22Rv1 (cell line): ENCODE data around the gene APOBEC2.

Experiments used
- H3K27ac ChIP-seq: fragments of 450-650 bp; 2 replicates; pipeline ENCODE4 v1.5.1; 2017
- CTCF ChIP-seq: fragments of 450-650 bp; IDR thresholded peaks from 2 replicates; pipeline ENCODE4 v1.5.1; 2017; ENCODE audit warnings: mild to moderate bottlenecking
- ZFX ChIP-seq: fragments of 450-650 bp; IDR thresholded peaks from 2 replicates; pipeline ENCODE4 v1.6.1; 2017; ENCODE audit warnings: antibody characterized with exemption, borderline replicate concordance

The APOBEC2 gene

GRCh38 chr6:41071923-41072835, 19.2 kb downstream of the APOBEC2 start, which contains the start of gene OARD1:
TSS of gene OARD1 (minus strand) at chr6:41072356. CDS start at chr6:41071634, 722 bp downstream.
- TF ChIP-seq ZFX (no peak), CTCF (peak; percentile 1; the same call in 1 of the 2 replicates)
- peak within 1 kb of the TSS; percentile 99 for H3K27ac ChIP-seq

- TF ChIP-seq CTCF (no peak), ZFX (no peak)
- H3K27ac ChIP-seq, result peak within 1 kb of the TSS; percentile 99
Measured at GRCh38 chr6:41072836-41073202, 19.8 kb downstream of the APOBEC2 start, which contains the start of gene NFYA. TSS of gene NFYA (plus strand) at chr6:41072974. CDS start at chr6:41079090, 6,116 bp downstream.

- TF ChIP-seq ZFX, result no peak
- peak; percentile 42 for TF ChIP-seq CTCF
- H3K27ac ChIP-seq, result peak overlapping the region; percentile 99
Measured at GRCh38 chr6:41073203-41073967, 20.4 kb downstream of the APOBEC2 start.

GRCh38 chr6:41073968-41074691, 21.1 kb downstream of the APOBEC2 start:
- TF ChIP-seq CTCF, result no peak
- no peak for TF ChIP-seq ZFX
- H3K27ac ChIP-seq, result peak overlapping the region; percentile 99

GRCh38 chr6:41074692-41075436, 21.9 kb downstream of the APOBEC2 start:
- H3K27ac ChIP-seq, result peak overlapping the region; percentile 99
- TF ChIP-seq ZFX, result no peak
- no peak for TF ChIP-seq CTCF
